Measurements from ENCODE around the gene STATH.
A peak's percentile ranks its signal among the peaks of the same experiment; 100 is the strongest.

STATH gene

DNA sequence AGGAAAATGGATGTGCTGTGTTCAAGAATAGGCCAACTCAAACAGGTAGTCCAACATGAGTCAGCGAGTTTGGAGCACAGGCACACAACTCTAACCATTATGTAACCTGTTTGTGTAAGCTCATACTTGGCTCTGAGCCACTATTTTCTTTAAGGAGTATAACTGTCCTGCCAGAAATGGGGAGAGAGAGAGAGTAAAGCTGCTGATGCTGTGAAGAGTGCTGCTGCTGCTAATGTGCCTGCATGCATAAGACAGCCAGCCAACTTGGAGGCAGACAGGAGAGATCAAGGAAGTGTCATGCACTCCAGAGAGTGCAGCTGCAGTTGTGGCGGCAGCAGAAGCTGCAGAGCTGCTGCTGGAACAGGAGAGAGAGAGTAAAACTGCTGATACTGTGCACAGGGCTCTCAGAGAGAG is 11.7 kb upstream of the STATH start:
- TF ChIP-seq, protein P1, sequence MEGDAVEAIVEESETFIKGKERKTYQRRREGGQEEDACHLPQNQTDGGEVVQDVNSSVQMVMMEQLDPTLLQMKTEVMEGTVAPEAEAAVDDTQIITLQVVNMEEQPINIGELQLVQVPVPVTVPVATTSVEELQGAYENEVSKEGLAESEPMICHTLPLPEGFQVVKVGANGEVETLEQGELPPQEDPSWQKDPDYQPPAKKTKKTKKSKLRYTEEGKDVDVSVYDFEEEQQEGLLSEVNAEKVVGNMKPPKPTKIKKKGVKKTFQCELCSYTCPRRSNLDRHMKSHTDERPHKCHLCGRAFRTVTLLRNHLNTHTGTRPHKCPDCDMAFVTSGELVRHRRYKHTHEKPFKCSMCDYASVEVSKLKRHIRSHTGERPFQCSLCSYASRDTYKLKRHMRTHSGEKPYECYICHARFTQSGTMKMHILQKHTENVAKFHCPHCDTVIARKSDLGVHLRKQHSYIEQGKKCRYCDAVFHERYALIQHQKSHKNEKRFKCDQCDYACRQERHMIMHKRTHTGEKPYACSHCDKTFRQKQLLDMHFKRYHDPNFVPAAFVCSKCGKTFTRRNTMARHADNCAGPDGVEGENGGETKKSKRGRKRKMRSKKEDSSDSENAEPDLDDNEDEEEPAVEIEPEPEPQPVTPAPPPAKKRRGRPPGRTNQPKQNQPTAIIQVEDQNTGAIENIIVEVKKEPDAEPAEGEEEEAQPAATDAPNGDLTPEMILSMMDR (IDR thresholded peaks at IDR 0.05) = no peak
- no peak for TF ChIP-seq ZFX (IDR thresholded peaks at IDR 0.05; ENCODE audit: borderline replicate concordance)
- peak overlapping the region; percentile 59 for H3K27ac ChIP-seq

DNA sequence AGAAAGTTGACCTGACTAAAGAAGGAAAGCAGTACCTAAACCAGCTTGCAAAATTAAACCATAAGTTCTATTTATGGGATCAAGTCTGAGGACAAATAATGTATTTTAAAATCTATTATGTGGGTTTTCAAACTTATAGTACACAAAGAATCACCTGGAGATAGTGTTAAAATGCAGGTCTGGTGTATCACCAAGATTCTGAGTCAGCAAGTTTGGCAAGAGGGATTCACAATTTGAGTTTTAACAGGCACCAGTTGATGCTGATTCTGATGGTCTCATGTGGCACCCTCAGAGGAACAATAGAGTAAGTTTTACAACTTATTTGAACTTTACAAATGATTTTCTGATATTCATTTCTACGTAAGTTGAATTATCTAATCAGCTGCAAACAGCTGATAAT is 9.1 kb upstream of the STATH start:
- TF ChIP-seq ZFX (IDR thresholded peaks at IDR 0.05; ENCODE audit: borderline replicate concordance) = no peak
- TF ChIP-seq, protein P1 (IDR thresholded peaks at IDR 0.05) = no peak
- no peak overlapping the region for H3K27ac ChIP-seq

DNA sequence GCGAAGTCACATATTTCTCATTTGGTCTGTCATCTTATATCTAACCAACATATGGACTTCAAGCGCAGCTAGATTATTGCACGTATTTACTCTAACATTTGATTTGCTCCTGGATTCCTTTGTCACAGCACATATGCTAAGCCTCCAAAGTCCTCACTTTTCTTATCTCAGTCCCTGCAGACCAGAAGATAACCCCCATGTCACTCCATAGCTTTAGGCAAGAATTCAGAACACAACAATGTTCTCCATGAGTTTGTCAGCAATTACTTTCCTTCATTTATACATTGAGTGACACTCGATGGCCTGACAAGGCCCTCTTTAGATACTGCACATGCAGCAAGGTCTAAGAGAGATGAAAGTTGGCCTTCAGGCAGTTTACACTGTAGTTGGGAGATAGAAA is 4.8 kb upstream of the STATH start:
- TF ChIP-seq ZFX (IDR thresholded peaks at IDR 0.05; ENCODE audit: borderline replicate concordance) = no peak
- TF ChIP-seq, protein P1 (IDR thresholded peaks at IDR 0.05) = no peak
- H3K27ac ChIP-seq = no peak overlapping the region

DNA sequence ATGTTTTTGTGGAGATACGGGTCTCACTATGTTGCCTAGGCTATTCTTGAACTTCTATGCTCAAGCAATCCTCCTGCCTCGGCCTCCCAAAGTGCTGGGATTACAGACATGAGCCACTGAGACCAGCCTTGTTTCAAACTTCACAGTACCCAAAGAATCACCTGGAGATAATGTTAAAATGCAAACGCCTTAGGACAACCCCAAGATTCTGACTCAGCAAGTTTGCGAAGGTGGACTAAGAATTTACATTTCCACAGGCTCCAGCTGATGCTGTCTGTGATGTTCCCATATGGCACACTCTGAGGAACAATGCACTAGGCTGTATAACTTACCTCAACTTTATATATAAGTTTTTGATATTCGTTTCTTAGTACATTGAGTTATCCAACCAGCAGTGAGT is 984 bp upstream of the STATH start:
- no peak overlapping the region for H3K27ac ChIP-seq
- no peak for TF ChIP-seq ZFX (IDR thresholded peaks at IDR 0.05; ENCODE audit: borderline replicate concordance)
- TF ChIP-seq, protein P1 (IDR thresholded peaks at IDR 0.05) = no peak

DNA sequence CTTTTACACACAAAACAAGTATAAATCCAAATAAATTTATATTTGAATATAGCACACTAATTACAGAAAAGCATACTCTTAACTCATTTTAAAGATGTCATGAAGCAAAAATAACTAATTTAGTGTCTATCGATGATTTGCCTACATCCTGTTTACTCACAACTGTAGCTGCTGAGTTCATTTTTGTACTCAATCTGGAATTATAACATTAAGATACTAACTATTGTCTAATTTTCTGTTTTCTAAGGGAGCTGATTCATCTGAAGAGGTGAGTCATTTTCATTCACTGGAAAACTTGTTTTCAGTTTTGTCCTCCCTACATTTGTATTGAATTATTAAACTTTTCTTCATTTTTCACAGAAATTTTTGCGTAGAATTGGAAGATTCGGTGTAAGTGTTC is 3.7 kb downstream of the STATH start:
- H3K27ac ChIP-seq = no peak overlapping the region
- TF ChIP-seq ZFX (IDR thresholded peaks at IDR 0.05; ENCODE audit: borderline replicate concordance) = no peak
- TF ChIP-seq, protein P1 (IDR thresholded peaks at IDR 0.05) = no peak

DNA sequence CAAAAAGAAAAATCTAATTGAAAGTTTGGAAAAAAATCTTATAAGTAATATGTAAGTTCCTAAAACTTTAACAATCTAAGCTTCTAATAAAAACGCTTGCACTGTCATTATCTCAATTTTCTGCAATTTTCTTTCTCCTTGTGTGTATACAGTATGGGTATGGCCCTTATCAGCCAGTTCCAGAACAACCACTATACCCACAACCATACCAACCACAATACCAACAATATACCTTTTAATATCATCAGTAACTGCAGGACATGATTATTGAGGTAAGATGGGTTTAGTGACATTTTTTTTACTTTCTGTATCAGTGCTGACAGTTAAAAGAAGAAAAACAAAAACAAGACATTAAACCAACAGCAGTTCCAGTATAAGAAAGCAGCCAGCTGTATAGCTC is 4.9 kb downstream of the STATH start:
- H3K27ac ChIP-seq = no peak overlapping the region
- TF ChIP-seq ZFX (IDR thresholded peaks at IDR 0.05; ENCODE audit: borderline replicate concordance) = no peak
- TF ChIP-seq, protein P1 (IDR thresholded peaks at IDR 0.05) = no peak

DNA sequence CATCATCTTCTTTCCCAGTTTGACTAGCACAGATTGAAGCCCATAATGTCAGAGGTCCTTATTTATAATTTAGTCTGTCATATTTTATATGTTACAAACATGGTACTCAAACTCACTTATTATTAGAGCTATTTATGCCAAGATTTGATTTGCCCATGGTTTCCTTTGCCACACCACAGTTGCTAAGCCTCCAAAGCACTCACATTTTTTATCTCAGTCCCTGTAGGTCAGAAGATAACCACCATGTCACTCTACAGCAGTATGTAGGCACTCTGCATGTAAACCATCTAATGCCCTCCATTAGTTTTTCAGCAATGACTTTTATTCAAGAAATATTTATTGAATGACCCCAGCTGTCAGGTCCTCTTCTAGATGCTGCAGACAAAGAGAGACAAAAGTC is 6.7 kb downstream of the STATH start:
- no peak overlapping the region for H3K27ac ChIP-seq
- TF ChIP-seq, protein P1 (IDR thresholded peaks at IDR 0.05) = no peak
- TF ChIP-seq ZFX (IDR thresholded peaks at IDR 0.05; ENCODE audit: borderline replicate concordance) = no peak
